ENCODE data around the gene CCT3. TPM values are rescaled to one million over a fixed set of nuclear protein-coding genes. Genes with fewer than 3 reads are reported as not detected.

The CCT3 gene
- total RNA-seq, 2 experiments from 2014 or later, result 181 to 184 TPM

- Mint-ChIP-seq H3K4me3 (peak within 1 kb of the TSS; percentile 86), H3K9me3 (no peaks in the 10 kb centered on the region), H3K27ac (peak within 1 kb of the TSS; percentile 81), H3K4me1 (peaks cover 39% of the 10 kb centered on the region), H3K27me3 (no peaks in the 10 kb centered on the region), H3K36me3 (ENCODE audit: low read depth) (peaks cover 18% of the 10 kb centered on the region)
- DNase-seq, result peak; percentile 97
- ChIA-PET POLR2A (interaction anchor here (0.6 to 6.0 kb wide), 65 partner anchors 8 to 1948 kb away, joined by 3 to 67 read pairs (median 5); partner anchors contain the start of genes ARHGEF2, CCT3, GLMP and HDGF), CTCF (interaction anchor here (1.1 to 2.8 kb wide), 14 partner anchors 13 to 305 kb away, joined by 3 to 15 read pairs (median 4); partner anchors contain the start of genes CCT3, GLMP and TSACC)
Measured at GRCh38 chr1:156282479-156283222, 55.4 kb downstream of the CCT3 start, which contains the start of gene SMG5. Gene SMG5 (minus strand): TSS chr1:156282825. CDS start chr1:156282680, 145 bp downstream.

GRCh38 chr1:156281693-156282478, 56.2 kb downstream of the CCT3 start:
- POLR2A ChIA-PET, result interaction anchor here (0.6 to 6.0 kb wide), 54 partner anchors 9 to 1947 kb away, joined by 3 to 67 read pairs (median 5); partner anchors contain the start of genes ARHGEF2, CCT3, GLMP and HDGF
- H3K36me3 Mint-ChIP-seq (ENCODE audit: low read depth), result peaks cover 25% of the 10 kb centered on the region
- H3K27me3 Mint-ChIP-seq, result no peaks in the 10 kb centered on the region
- H3K4me1 Mint-ChIP-seq, result peaks cover 39% of the 10 kb centered on the region
- H3K4me3 Mint-ChIP-seq, result peak overlapping the region; percentile 86
- CTCF ChIA-PET, result interaction anchor here (0.5 to 2.8 kb wide), 12 partner anchors 14 to 199 kb away, joined by 3 to 15 read pairs (median 4); partner anchors contain the start of genes CCT3, GLMP and TSACC
- peak overlapping the region; percentile 81 for H3K27ac Mint-ChIP-seq
- H3K9me3 Mint-ChIP-seq, result no peaks in the 10 kb centered on the region
- no peak for DNase-seq

GRCh38 chr1:156281281-156281680, 56.8 kb downstream of the CCT3 start:
- Mint-ChIP-seq H3K27ac (peak overlapping the region; percentile 81), H3K9me3 (no peaks in the 10 kb centered on the region), H3K4me1 (peaks cover 39% of the 10 kb centered on the region), H3K36me3 (ENCODE audit: low read depth) (peaks cover 30% of the 10 kb centered on the region), H3K27me3 (no peaks in the 10 kb centered on the region), H3K4me3 (peak overlapping the region; percentile 86)
- POLR2A ChIA-PET, result interaction anchor here (1.6 to 6.0 kb wide), 9 partner anchors 9 to 185 kb away, joined by 6 to 67 read pairs (median 13); partner anchors contain the start of genes GLMP, PMF1 and SEMA4A
- DNase-seq, result peak; percentile 59
- CTCF ChIA-PET, result interaction anchor here (0.5 to 1.2 kb wide), 6 partner anchors 10 to 343 kb away, joined by 3 to 7 read pairs (median 4); no protein-coding TSS in a partner anchor

- Mint-ChIP-seq H3K27me3 (no peaks in the 10 kb centered on the region), H3K27ac (no peak overlapping the region), H3K9me3 (no peaks in the 10 kb centered on the region), H3K4me1 (peaks cover 38% of the 10 kb centered on the region), H3K4me3 (no peak overlapping the region), H3K36me3 (ENCODE audit: low read depth) (peaks cover 38% of the 10 kb centered on the region)
- ChIA-PET POLR2A (interaction anchor here (0.8 to 6.0 kb wide), 8 partner anchors 15 to 276 kb away, joined by 3 to 67 read pairs (median 4); partner anchors contain the start of genes GLMP, PMF1 and SLC25A44), CTCF (interaction anchor here (0.6 to 1.0 kb wide), 2 partner anchors 25 to 55 kb away, joined by 3 read pairs; no protein-coding TSS in a partner anchor)
- no peak for DNase-seq
Measured at GRCh38 chr1:156279837-156280236, 58.3 kb downstream of the CCT3 start.

GRCh38 chr1:156276966-156277381, 61.1 kb downstream of the CCT3 start:
- ChIA-PET CTCF (interaction anchor here (0.5 to 1.3 kb wide), 5 partner anchors 27 to 64 kb away, joined by 3 to 5 read pairs (median 3); partner anchors contain the start of gene PMF1), POLR2A (interaction anchor here (0.6 to 1.0 kb wide), 2 partner anchors 57 to 58 kb away, joined by 3 read pairs; no protein-coding TSS in a partner anchor)
- Mint-ChIP-seq H3K36me3 (ENCODE audit: low read depth) (peaks cover 62% of the 10 kb centered on the region), H3K4me1 (peaks cover 20% of the 10 kb centered on the region), H3K9me3 (no peaks in the 10 kb centered on the region), H3K4me3 (no peak overlapping the region), H3K27ac (no peak overlapping the region), H3K27me3 (no peaks in the 10 kb centered on the region)
- no peak for DNase-seq

- Mint-ChIP-seq H3K4me1 (peaks cover 18% of the 10 kb centered on the region), H3K27ac (no peak overlapping the region), H3K4me3 (no peak overlapping the region), H3K27me3 (no peaks in the 10 kb centered on the region), H3K36me3 (ENCODE audit: low read depth) (peaks cover 66% of the 10 kb centered on the region), H3K9me3 (no peaks in the 10 kb centered on the region)
- ChIA-PET POLR2A (interaction anchor here (0.6 kb wide), 1 partner anchor 31 kb away, joined by 3 read pairs; no protein-coding TSS in a partner anchor), CTCF (interaction anchor here (0.5 to 1.3 kb wide), 5 partner anchors 27 to 63 kb away, joined by 3 to 5 read pairs (median 3); partner anchors contain the start of gene PMF1)
- no peak for DNase-seq
Measured at GRCh38 chr1:156276532-156276931, 61.6 kb downstream of the CCT3 start.

- H3K36me3 Mint-ChIP-seq (ENCODE audit: low read depth), result peaks cover 73% of the 10 kb centered on the region
- no peaks in the 10 kb centered on the region for H3K27me3 Mint-ChIP-seq
- H3K4me1 Mint-ChIP-seq, result no peaks in the 10 kb centered on the region
- CTCF ChIA-PET, result interaction anchor here (1.4 kb wide), 1 partner anchor 49 kb away, joined by 4 read pairs; no protein-coding TSS in a partner anchor
- no peaks in the 10 kb centered on the region for H3K9me3 Mint-ChIP-seq
- POLR2A ChIA-PET, result interaction anchor here (1.1 kb wide), 1 partner anchor 67 kb away, joined by 3 read pairs; the partner anchor contains the start of genes CCT3 and TSACC
- DNase-seq, result no peak
- H3K4me3 Mint-ChIP-seq, result no peak overlapping the region
- no peak overlapping the region for H3K27ac Mint-ChIP-seq
Measured at GRCh38 chr1:156270314-156270713, 67.8 kb downstream of the CCT3 start.

GRCh38 chr1:156268336-156268735, 69.8 kb downstream of the CCT3 start:
- ChIA-PET CTCF (no interaction called here), POLR2A (no interaction called here)
- peaks cover 71% of the 10 kb centered on the region for H3K36me3 Mint-ChIP-seq (ENCODE audit: low read depth)
- no peaks in the 10 kb centered on the region for H3K27me3 Mint-ChIP-seq
- H3K9me3 Mint-ChIP-seq, result no peaks in the 10 kb centered on the region
- no peaks in the 10 kb centered on the region for H3K4me1 Mint-ChIP-seq
- H3K4me3 Mint-ChIP-seq, result no peak overlapping the region
- no peak overlapping the region for H3K27ac Mint-ChIP-seq
- DNase-seq, result no peak

GRCh38 chr1:156266051-156266450, 72.0 kb downstream of the CCT3 start:
- ChIA-PET POLR2A (no interaction called here), CTCF (no interaction called here)
- Mint-ChIP-seq H3K9me3 (no peaks in the 10 kb centered on the region), H3K4me3 (no peak overlapping the region), H3K4me1 (peaks cover 7% of the 10 kb centered on the region), H3K27me3 (no peaks in the 10 kb centered on the region), H3K27ac (no peak overlapping the region), H3K36me3 (ENCODE audit: low read depth) (peaks cover 69% of the 10 kb centered on the region)
- DNase-seq, result no peak

- no peak for DNase-seq
- H3K9me3 Mint-ChIP-seq, result no peaks in the 10 kb centered on the region
- no peaks in the 10 kb centered on the region for H3K27me3 Mint-ChIP-seq
- peaks cover 82% of the 10 kb centered on the region for H3K36me3 Mint-ChIP-seq (ENCODE audit: low read depth)
- ChIA-PET CTCF (interaction anchor here (1.2 kb wide), 1 partner anchor 133 kb away, joined by 5 read pairs; no protein-coding TSS in a partner anchor), POLR2A (interaction anchor here (3.5 kb wide), 1 partner anchor 19 kb away, joined by 17 read pairs; the partner anchor contains the start of gene SMG5)
- H3K27ac Mint-ChIP-seq, result no peak overlapping the region
- no peak overlapping the region for H3K4me3 Mint-ChIP-seq
- H3K4me1 Mint-ChIP-seq, result peaks cover 8% of the 10 kb centered on the region
Measured at GRCh38 chr1:156263288-156263655, 74.8 kb downstream of the CCT3 start.

- H3K4me3 Mint-ChIP-seq, result no peak overlapping the region
- H3K4me1 Mint-ChIP-seq, result peaks cover 12% of the 10 kb centered on the region
- ChIA-PET POLR2A (interaction anchor here (1.0 to 3.5 kb wide), 3 partner anchors 9 to 20 kb away, joined by 3 to 17 read pairs (median 3); partner anchors contain the start of gene SMG5), CTCF (interaction anchor here (1.2 kb wide), 1 partner anchor 132 kb away, joined by 5 read pairs; no protein-coding TSS in a partner anchor)
- no peaks in the 10 kb centered on the region for H3K27me3 Mint-ChIP-seq
- no peak for DNase-seq
- no peaks in the 10 kb centered on the region for H3K9me3 Mint-ChIP-seq
- peaks cover 82% of the 10 kb centered on the region for H3K36me3 Mint-ChIP-seq (ENCODE audit: low read depth)
- peak overlapping the region; percentile 5 for H3K27ac Mint-ChIP-seq
Measured at GRCh38 chr1:156262461-156263287, 75.4 kb downstream of the CCT3 start.
